GM12878 (cell line): ENCODE data around the gene ATG9A. TPM values are rescaled to one million over a fixed set of nuclear protein-coding genes. Genes with fewer than 3 reads are reported as not detected.
A peak's percentile ranks its signal among the peaks of the same experiment; 100 is the strongest.

Experiments used
- ATAC-seq: fragments of 200-7000 bp; cut with Tn5 transposase; 3 replicates; pipeline ENCODE4 v1.9.1; 2020; ENCODE audit warnings: mild to moderate bottlenecking, moderate library complexity
- BruUV-seq: library from RNA; stranded (reverse); fragments of 400-500 nt; replicated peaks from 2 replicates; lab custom pipeline; 2021; lab: Mats Ljungman, UMichigan
- CTCF ChIA-PET: fragments of 300-600 bp; sonication (Branson Sonifier 250); formaldehyde crosslinking; extraction: SDS; loops from one replicate; lab custom pipeline; 2021; ENCODE audit warnings: inconsistent platforms; lab: Yijun Ruan, JAX
- POLR2A ChIA-PET: fragments of 350-600 bp; formaldehyde crosslinking; extraction: SDS; loops from one replicate; lab custom pipeline; 2021; ENCODE audit warnings: inconsistent platforms; lab: Charles Lee
- RAD21 ChIA-PET: fragments of 300-600 bp; sonication (Branson Sonifier 250); formaldehyde crosslinking; loops from one replicate; lab custom pipeline; 2023; ENCODE audit warnings: antibody characterized with exemption; ENCODE audit not compliant: unreplicated experiment; lab: Charles Lee
- SMC1A ChIA-PET: fragments of 300-600 bp; sonication (Branson Sonifier 250); formaldehyde crosslinking; loops from one replicate; lab custom pipeline; 2023; ENCODE audit not compliant: unreplicated experiment, uncharacterized antibody; lab: Charles Lee
- DNase-seq: peaks from one replicate; pipeline ENCODE4 v3.0.0-alpha.2; 2011; ENCODE audit warnings: low read depth, low spot score
- FAIRE-seq: peaks from 3 replicates; lab custom pipeline; 2011; peaks lifted over from hg19 to GRCh38; lab: Jason Lieb, UNC
- H2AFZ ChIP-seq: 2 replicates; pipeline ENCODE4 v1.6.0; 2011; ENCODE audit warnings: low read depth, low read length, control low read depth; ENCODE audit not compliant: control insufficient read depth
- H3K27ac ChIP-seq: 2 replicates; pipeline ENCODE4 v1.5.1; 2011; ENCODE audit warnings: control low read depth; ENCODE audit not compliant: control insufficient read depth, insufficient read depth
- H3K27me3 ChIP-seq, 2 experiments: replicated peaks in 1 of 2; 2 replicates each; pipeline versions ENCODE4 v1.6.0 to v1.6.1; 2011; ENCODE audit warnings: low read length in 1 of 2; ENCODE audit not compliant: control insufficient read depth in 2 of 2, insufficient read depth in 2 of 2
- H3K36me3 ChIP-seq, 2 experiments: 2 replicates each; pipeline ENCODE4 v1.5.1; 2011; ENCODE audit warnings: low read length in 1 of 2; ENCODE audit not compliant: control insufficient read depth in 2 of 2, insufficient read depth in 2 of 2
- H3K4me1 ChIP-seq: 2 replicates; pipeline ENCODE4 v1.6.1; 2011; ENCODE audit warnings: mild to moderate bottlenecking, low read length, moderate library complexity, mixed read lengths; ENCODE audit not compliant: control insufficient read depth, insufficient read depth
- H3K4me2 ChIP-seq: 2 replicates; pipeline ENCODE4 v1.6.0; 2011; ENCODE audit warnings: control low read depth; ENCODE audit not compliant: control insufficient read depth, insufficient read depth
- H3K4me3 ChIP-seq: fragments of 200-600 bp; sonication (generic); 2 replicates; pipeline ENCODE4 v1.5.1; 2016
- H3K79me2 ChIP-seq: 2 replicates; pipeline ENCODE4 v1.6.0; 2011; ENCODE audit warnings: low read length; ENCODE audit not compliant: control insufficient read depth, insufficient read depth
- H3K9ac ChIP-seq: 2 replicates; pipeline ENCODE4 v1.8.0; 2011; ENCODE audit warnings: low read length, control low read depth, mixed read lengths; ENCODE audit not compliant: control insufficient read depth, insufficient read depth
- H3K9me3 ChIP-seq: replicated peaks from 3 replicates; pipeline ENCODE4 v1.5.1; 2011; ENCODE audit warnings: mild to moderate bottlenecking, low read length; ENCODE audit not compliant: control insufficient read depth, insufficient read depth
- H4K20me1 ChIP-seq: 2 replicates; pipeline ENCODE4 v1.6.0; 2011; ENCODE audit not compliant: control insufficient read depth, insufficient read depth
- BCL3 ChIP-seq: IDR thresholded peaks from 2 replicates; pipeline ENCODE4 v1.6.1; 2011; ENCODE audit warnings: borderline replicate concordance, low read depth, mild to moderate bottlenecking, moderate library complexity, low read length; ENCODE audit not compliant: insufficient read depth, poor library complexity, severe bottlenecking
- NBN ChIP-seq: fragments of 450-650 bp; IDR thresholded peaks from 2 replicates; pipeline ENCODE4 v1.6.1; 2016
- NR2F1 ChIP-seq: fragments of 450-650 bp; conservative IDR thresholded peaks from 2 replicates; pipeline ENCODE4 v1.6.1; 2017; ENCODE audit warnings: mild to moderate bottlenecking
- PBX3 ChIP-seq: IDR thresholded peaks from 2 replicates; pipeline ENCODE4 v1.6.1; 2011; ENCODE audit warnings: mild to moderate bottlenecking, low read depth, low read length, moderate library complexity; ENCODE audit not compliant: insufficient replicate concordance
- SMC3 ChIP-seq: IDR thresholded peaks from 2 replicates; pipeline ENCODE4 v1.6.1; 2011; ENCODE audit warnings: low read length, improper control_type of control experiment, borderline replicate concordance
- ZBED1 ChIP-seq: IDR thresholded peaks from 2 replicates; pipeline ENCODE4 v1.6.1; 2016; ENCODE audit warnings: borderline replicate concordance
- ZZZ3 ChIP-seq: IDR thresholded peaks from 2 replicates; pipeline ENCODE4 v1.6.1; 2011; ENCODE audit warnings: low read depth; ENCODE audit not compliant: control insufficient read depth, insufficient read length
- WGBS: methylation state at CpG from one replicate; pipeline ENCODE4 v1.1.6; 2016; ENCODE audit warnings: low lambda C conversion rate; ENCODE audit not compliant: insufficient replicate concordance, insufficient coverage; ENCODE audit errors: missing lambda C conversion rate; 5-methylcytosine and 5-hydroxymethylcytosine counted together
- in situ Hi-C: fragments of 300-500 bp; cut with MboI; formaldehyde crosslinking; loops from 9 replicates; pipeline ENCODE4 v1.14.3; 2018; ENCODE audit warnings: mixed read lengths
- intact Hi-C: fragments of 100-400 bp; cut with micrococcal nuclease; formaldehyde crosslinking; loops from one replicate; pipeline ENCODE4 v1.14.2; 2022; ENCODE audit not compliant: unreplicated experiment
- polyA plus RNA-seq, 11 experiments: library from polyadenylated mRNA; depleted of rRNA in 4 of 11; unstranded in 6 of 11; stranded (reverse) in 5 of 11; fragments of >200 nt; fragmentation: Nextera tagmentation in 4 of 11; fragmentation: Illumina TruSeq in 1 of 11; extraction: Ambion mirVana in 4 of 11; extraction: Trizol in 1 of 11; gene quantifications; 1 replicate in 1 of 11; 2 replicates in 10 of 11; pipeline versions ENCODE4 v1.2.1 to v1.2.3, GENCODE V29; 2011 to 2016; ENCODE audit warnings: inconsistent platforms in 2 of 11, missing spikeins in 2 of 11, low read depth in 1 of 11
- total RNA-seq, 4 experiments: library from RNA; depleted of rRNA in 3 of 4; stranded (reverse); fragments of >200 nt in 3 of 4; fragmentation: Illumina TruSeq in 1 of 4; extraction: Trizol in 1 of 4; gene quantifications; 2 replicates each; pipeline versions ENCODE4 v1.2.1 to v1.2.3, GENCODE V29; 2013 to 2021

ATG9A gene
- total and polyA plus RNA-seq, 10 of the 15 experiments (the other 5 are each of a cell fraction or from before 2014, with no cell fraction given): 0.16 to 37.5 (median 14.6) TPM; not detected in 1

GRCh38 chr2:219207884-219208740 lies 21.3 kb downstream of the ATG9A start (continued):
- TF ChIP-seq PBX3 (no peak), BCL3 (no peak), NR2F1 (no peak), ZBED1 (no peak)

- Histone ChIP-seq H3K27ac (peak overlapping the region; percentile 72), H3K9ac (peak overlapping the region; percentile 28; the same call in 1 of the 2 replicates), H3K9me3 (no peaks in the 10 kb centered on the region), H3K27me3 (no peaks in the 10 kb centered on the region), H3K4me1 (peaks cover 8% of the 10 kb centered on the region), H3K79me2 (no peaks in the 10 kb centered on the region; the same call in 1 of the 2 replicates), H2AFZ (peak overlapping the region; percentile 51; the same call in 1 of the 2 replicates), H3K4me2 (peak overlapping the region; percentile 92), H3K4me3 (peak overlapping the region; percentile 50), H3K36me3 (peaks cover 0 to 4% of the 10 kb centered on the region in 2 experiments; a peak in 1 of 4 replicates)
- CTCF ChIA-PET: interaction anchor here (1.5 to 2.2 kb wide), 8 partner anchors 9 to 88 kb away, joined by 4 to 19 read pairs (median 8); partner anchors contain the start of genes CNPPD1, NHEJ1 and SLC23A3
- no peak for DNase-seq
- BruUV-seq: TSS peak; percentile 85
- no peak for FAIRE-seq
- POLR2A ChIA-PET: interaction anchor here (0.5 to 4.0 kb wide), 17 partner anchors 10 to 685 kb away, joined by 3 to 47 read pairs (median 6); partner anchors contain the start of genes ABCB6, ANKZF1, ATG9A and CNPPD1
- intact Hi-C loops (loop anchor here (2.0 to 5.0 kb wide), 2 partner anchors 31 to 70 kb away; partner anchors contain the start of genes CNPPD1 and DNAJB2), in situ Hi-C loops (loop anchor here (5.0 kb wide), 1 partner anchor 35 kb away; the partner anchor contains the start of gene SLC23A3)
- RAD21 ChIA-PET: interaction anchor here (1.5 to 2.9 kb wide), 7 partner anchors 31 to 87 kb away, joined by 4 to 21 read pairs (median 12); partner anchors contain the start of genes CNPPD1, GLB1L, SLC23A3 and STK16
- TF ChIP-seq SMC3: no peak
- no peak for TF ChIP-seq ZZZ3
- TF ChIP-seq NBN: 0 out of 2 replicates have a peak, but pooled peaks have one; percentile 1
- TF ChIP-seq, all 136 proteins: peak for 1
- SMC1A ChIA-PET: interaction anchor here (0.7 to 3.1 kb wide), 7 partner anchors 9 to 88 kb away, joined by 3 to 14 read pairs (median 4); partner anchors contain the start of genes CNPPD1, GLB1L and STK16
- peak; percentile 4 for ATAC-seq
- H4K20me1 ChIP-seq: no peaks in the 10 kb centered on the region
- 17% methylated on average over 22 of the region's 22 CpGs for WGBS
Measured at GRCh38 chr2:219207134-219207883, 22.1 kb downstream of the ATG9A start.
